IMR-90 (cell line): ENCODE data around the gene FABP6. TPM values are rescaled to one million over a fixed set of nuclear protein-coding genes. Genes with fewer than 3 reads are reported as not detected.

Source experiments
- ATAC-seq: fragments of 200-7000 bp; cut with Tn5 transposase; 2 replicates; pipeline ENCODE4 v1.9.1; 2020; ENCODE audit warnings: low read depth, mild to moderate bottlenecking, moderate library complexity
- BruUV-seq: library from RNA; stranded (reverse); fragments of 400-500 nt; replicated peaks from 2 replicates; lab custom pipeline; 2021; lab: Mats Ljungman, UMichigan
- CTCF ChIA-PET: fragments of 300-600 bp; formaldehyde crosslinking; extraction: SDS; loops from one replicate; lab custom pipeline; 2021; ENCODE audit warnings: antibody characterized with exemption; lab: Yijun Ruan, JAX
- POLR2A ChIA-PET: fragments of 300-600 bp; sonication (Branson Sonifier 250); formaldehyde crosslinking; loops from one replicate; lab custom pipeline; 2022; ENCODE audit warnings: antibody characterized with exemption; ENCODE audit not compliant: unreplicated experiment; lab: Charles Lee
- DNase-seq: peaks from one replicate; pipeline ENCODE4 v3.0.0; 2013
- H2AFZ ChIP-seq: replicated peaks from 2 replicates; pipeline ENCODE3; 2013; ENCODE audit warnings: low read length, mild to moderate bottlenecking; ENCODE audit not compliant: poor library complexity
- H2AK5ac ChIP-seq: 2 replicates; pipeline ENCODE4 v1.6.1; 2013; ENCODE audit warnings: low read depth, low read length, inconsistent platforms
- H2AK9ac ChIP-seq: replicated peaks from 2 replicates; pipeline ENCODE3; 2013; ENCODE audit warnings: mild to moderate bottlenecking, low read depth, low read length, moderate library complexity; ENCODE audit not compliant: poor library complexity
- H2BK120ac ChIP-seq: 2 replicates; pipeline ENCODE4 v1.6.1; 2013; ENCODE audit warnings: low read depth, low read length, inconsistent platforms
- H2BK15ac ChIP-seq: 3 replicates; pipeline ENCODE4 v1.6.1; 2013; ENCODE audit warnings: low read depth, low read length, inconsistent platforms
- H2BK20ac ChIP-seq: 2 replicates; pipeline ENCODE4 v1.6.1; 2013; ENCODE audit warnings: low read depth, mild to moderate bottlenecking, inconsistent platforms, low read length, moderate library complexity
- H2BK5ac ChIP-seq: 2 replicates; pipeline ENCODE4 v1.6.1; 2013; ENCODE audit warnings: mild to moderate bottlenecking, low read depth, low read length, inconsistent platforms; ENCODE audit not compliant: poor library complexity, severe bottlenecking
- H3K14ac ChIP-seq: replicated peaks from 2 replicates; pipeline ENCODE4 v1.6.1; 2013; ENCODE audit warnings: low read depth, low read length, inconsistent platforms
- H3K18ac ChIP-seq: 2 replicates; pipeline ENCODE4 v1.6.1; 2013; ENCODE audit warnings: low read depth, low read length, control low read depth
- H3K23ac ChIP-seq: 2 replicates; pipeline ENCODE4 v1.6.1; 2013; ENCODE audit warnings: low read depth, low read length, inconsistent platforms
- H3K27ac ChIP-seq: 2 replicates; pipeline ENCODE4 v1.5.1; 2013; ENCODE audit warnings: mild to moderate bottlenecking, control low read depth, low read length; ENCODE audit not compliant: insufficient read depth
- H3K27me3 ChIP-seq: 2 replicates; pipeline ENCODE4 v1.6.1; 2013; ENCODE audit warnings: low read length; ENCODE audit not compliant: control insufficient read depth, insufficient read depth
- H3K36me3 ChIP-seq: 2 replicates; pipeline ENCODE4 v1.6.1; 2013; ENCODE audit warnings: low read length, mixed read lengths; ENCODE audit not compliant: control insufficient read depth, insufficient read depth
- H3K4ac ChIP-seq: 2 replicates; pipeline ENCODE4 v1.6.1; 2013; ENCODE audit warnings: low read depth, low read length, inconsistent platforms
- H3K4me1 ChIP-seq: 2 replicates; pipeline ENCODE4 v1.6.1; 2013; ENCODE audit warnings: low read length, mixed read lengths; ENCODE audit not compliant: control insufficient read depth, insufficient read depth
- H3K4me2 ChIP-seq: 2 replicates; pipeline ENCODE4 v1.6.1; 2013; ENCODE audit warnings: low read depth, mild to moderate bottlenecking, control low read depth, low read length, moderate library complexity
- H3K4me3 ChIP-seq: 2 replicates; pipeline ENCODE4 v1.5.1; 2013; ENCODE audit warnings: low read depth, mild to moderate bottlenecking, control low read depth, low read length, moderate library complexity; ENCODE audit not compliant: insufficient read depth
- H3K56ac ChIP-seq: 2 replicates; pipeline ENCODE4 v1.6.1; 2013; ENCODE audit warnings: low read length, inconsistent platforms; ENCODE audit not compliant: insufficient read depth; ENCODE audit errors: extremely low read depth
- H3K79me1 ChIP-seq, 2 experiments: 2 replicates each; pipeline ENCODE4 v1.6.1; 2013; ENCODE audit warnings: low read length in 2 of 2, inconsistent platforms in 1 of 2, low read depth in 1 of 2
- H3K9ac ChIP-seq: 2 replicates; pipeline ENCODE4 v1.6.1; 2013; ENCODE audit warnings: low read depth, low read length, control low read depth
- H3K9me1 ChIP-seq: 2 replicates; pipeline ENCODE4 v1.6.1; 2013; ENCODE audit warnings: low read length, inconsistent platforms; ENCODE audit not compliant: insufficient read depth
- H3K9me3 ChIP-seq: 2 replicates; pipeline ENCODE4 v1.6.1; 2013; ENCODE audit warnings: low read length; ENCODE audit not compliant: control insufficient read depth, insufficient read depth
- H4K20me1 ChIP-seq: 2 replicates; pipeline ENCODE4 v1.6.1; 2013; ENCODE audit warnings: low read length, inconsistent platforms; ENCODE audit not compliant: insufficient read depth
- H4K5ac ChIP-seq: 2 replicates; pipeline ENCODE4 v1.6.1; 2013; ENCODE audit warnings: mild to moderate bottlenecking, low read depth, low read length, control low read depth
- H4K8ac ChIP-seq, 2 experiments: 2 replicates each; pipeline ENCODE4 v1.6.1; 2013; ENCODE audit warnings: low read depth in 2 of 2, low read length in 2 of 2, control low read depth in 1 of 2, inconsistent platforms in 1 of 2
- H4K91ac ChIP-seq: 2 replicates; pipeline ENCODE4 v1.6.1; 2013; ENCODE audit warnings: low read depth, low read length, inconsistent platforms; ENCODE audit not compliant: insufficient read depth
- CEBPB ChIP-seq: IDR thresholded peaks from 2 replicates; pipeline ENCODE4 v1.6.1; 2012; ENCODE audit warnings: low read depth, low read length, improper control_type of control experiment
- CHD1 ChIP-seq: IDR thresholded peaks from 2 replicates; pipeline ENCODE4 v1.6.1; 2012; ENCODE audit warnings: low read depth, low read length, improper control_type of control experiment
- ELK1 ChIP-seq: fragments of 150-350 bp; IDR thresholded peaks from 2 replicates; pipeline ENCODE4 v1.6.1; 2016; ENCODE audit warnings: low read depth, mild to moderate bottlenecking, low read length, moderate library complexity, borderline replicate concordance
- FOS ChIP-seq: fragments of 150-350 bp; IDR thresholded peaks from 2 replicates; pipeline ENCODE4 v1.6.1; 2016; ENCODE audit warnings: low read depth, low read length
- MAFK ChIP-seq: IDR thresholded peaks from 2 replicates; pipeline ENCODE4 v1.6.1; 2012; ENCODE audit warnings: low read depth, low read length, improper control_type of control experiment
- MAZ ChIP-seq: IDR thresholded peaks from 2 replicates; pipeline ENCODE4 v1.6.1; 2012; ENCODE audit warnings: low read depth, mild to moderate bottlenecking, low read length, improper control_type of control experiment, moderate library complexity, borderline replicate concordance
- MXI1 ChIP-seq: IDR thresholded peaks from 2 replicates; pipeline ENCODE4 v1.6.1; 2012; ENCODE audit warnings: low read depth, mild to moderate bottlenecking, low read length, moderate library complexity, borderline replicate concordance
- NFE2L2 ChIP-seq: fragments of 150-350 bp; IDR thresholded peaks from 2 replicates; pipeline ENCODE4 v1.6.1; 2016; ENCODE audit warnings: low read depth, mild to moderate bottlenecking, low read length
- POLR2A ChIP-seq: IDR thresholded peaks from 2 replicates; pipeline ENCODE4 v1.6.1; 2012; ENCODE audit warnings: mild to moderate bottlenecking, low read depth, low read length
- RCOR1 ChIP-seq: IDR thresholded peaks from 2 replicates; pipeline ENCODE4 v1.6.1; 2012; ENCODE audit warnings: mild to moderate bottlenecking, low read length, improper control_type of control experiment; ENCODE audit not compliant: insufficient replicate concordance
- RFX5 ChIP-seq: IDR thresholded peaks from 2 replicates; pipeline ENCODE4 v1.8.0; 2012; ENCODE audit warnings: low read depth, mild to moderate bottlenecking, low read length, moderate library complexity
- SMC3 ChIP-seq: fragments of 150-350 bp; IDR thresholded peaks from 2 replicates; pipeline ENCODE4 v1.6.1; 2016; ENCODE audit warnings: low read depth, mild to moderate bottlenecking, antibody characterized with exemption, low read length, moderate library complexity
- WGBS, 2 experiments: methylation state at CpG; one replicate each; pipeline versions ENCODE4 v1.1.5 to v1.1.7; 2013; ENCODE audit warnings: missing lambda C conversion rate in 2 of 2; ENCODE audit not compliant: insufficient read length in 1 of 2; ENCODE audit errors: extremely low coverage in 2 of 2; 5-methylcytosine and 5-hydroxymethylcytosine counted together
- dilution Hi-C: fragments of 300-500 bp; cut with HindIII; formaldehyde crosslinking; loops from one replicate; pipeline ENCODE4 v1.14.3; 2018; ENCODE audit warnings: low sequenced_read_pairs; ENCODE audit not compliant: unreplicated experiment
- in situ Hi-C: fragments of 300-500 bp; cut with MboI; formaldehyde crosslinking; loops from 3 replicates; pipeline ENCODE4 v1.14.3; 2019; ENCODE audit warnings: low sequenced_read_pairs, inconsistent platforms, mixed read lengths
- intact Hi-C: fragments of 100-400 bp; cut with micrococcal nuclease; formaldehyde crosslinking; loops from 2 replicates; pipeline ENCODE4 v1.10.0; 2022
- polyA plus RNA-seq, 3 experiments: library from polyadenylated mRNA; depleted of rRNA; stranded (reverse); fragments of >200 nt; gene quantifications; 2 replicates each; pipeline ENCODE4 v1.2.3, GENCODE V29; 2012; ENCODE audit warnings: low replicate concordance in 1 of 3
- total RNA-seq: library from RNA; depleted of rRNA; stranded (reverse); fragments of >200 nt; gene quantifications from 2 replicates; pipeline ENCODE4 v1.2.3, GENCODE V29; 2012
- TF ChIP-seq, protein P1 (sequence below): conservative IDR thresholded peaks from 2 replicates; pipeline ENCODE4 v1.5.1; 2012; ENCODE audit warnings: mild to moderate bottlenecking, low read depth, low read length, improper control_type of control experiment
- TF ChIP-seq, protein P2 (sequence below): fragments of 150-350 bp; IDR thresholded peaks from 2 replicates; pipeline ENCODE4 v1.6.1; 2017; ENCODE audit warnings: mild to moderate bottlenecking, antibody characterized with exemption, low read length, low read depth

The FABP6 gene
- total and polyA plus RNA-seq, 2 of the 4 experiments (the other 2 are of a cell fraction) = not detected

DNA sequence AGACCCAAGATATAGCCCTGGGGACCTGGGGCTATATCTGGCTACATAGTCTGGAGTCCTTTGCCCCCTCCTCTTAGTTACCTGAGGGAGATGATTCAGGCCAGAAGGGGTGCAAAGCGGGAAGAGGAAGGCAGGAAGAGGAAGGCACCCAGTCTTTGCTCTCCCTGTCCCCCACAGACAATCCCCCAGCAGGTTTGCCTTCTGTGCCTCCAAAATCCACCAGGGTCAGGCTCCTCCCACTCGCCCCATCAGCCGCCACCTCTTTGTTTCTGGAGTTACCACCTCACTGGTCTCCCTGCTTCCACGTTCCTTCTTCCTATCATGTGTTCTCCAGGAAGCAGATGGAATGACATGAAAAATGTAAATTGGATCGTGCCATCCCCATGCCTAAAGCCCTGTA lies 31.2 kb upstream of the FABP6 start:
- Histone ChIP-seq H4K91ac (no peak overlapping the region), H2BK5ac (no peak overlapping the region), H3K36me3 (no peaks in the 10 kb centered on the region), H4K20me1 (no peaks in the 10 kb centered on the region), H3K18ac (no peak overlapping the region; the same call in 1 of the 2 replicates), H3K79me1 (no peaks in the 10 kb centered on the region; a peak in 1 of 4 replicates), H3K4me1 (peaks cover 12% of the 10 kb centered on the region), H4K8ac (peak overlapping the region; percentile 53 to 78; a peak in 3 of 4 replicates), H3K14ac (no peak overlapping the region), H3K9me3 (no peaks in the 10 kb centered on the region), H3K9me1 (peaks cover 9% of the 10 kb centered on the region), H3K4me3 (no peak overlapping the region), H3K23ac (no peak overlapping the region), H3K56ac (no peak overlapping the region), H3K9ac (no peak overlapping the region), H3K27ac (no peak overlapping the region), H3K4me2 (no peak overlapping the region), H4K5ac (peak overlapping the region; percentile 12; the same call in 1 of the 2 replicates), H2BK120ac (peak overlapping the region; percentile 48; the same call in 1 of the 2 replicates), H2BK15ac (0 out of 3 replicates have a peak overlapping the region, but pooled peaks have one; percentile 1), H3K27me3 (no peaks in the 10 kb centered on the region), H2BK20ac (peak overlapping the region; percentile 83; the same call in 1 of the 2 replicates), H2AFZ (peak overlapping the region; percentile 75), H3K4ac (peak overlapping the region; percentile 26), H2AK9ac (no peak overlapping the region), H2AK5ac (no peak overlapping the region)
- intact Hi-C loops = loop anchor here (2.0 kb wide), 1 partner anchor 175 kb away; no protein-coding TSS in a partner anchor
- dilution Hi-C loops = no loop called here
- no CpG with 5 or more reads among the region's 5 CpGs for WGBS, 2 experiments
- POLR2A ChIA-PET = no interaction called here
- no TSS peak for BruUV-seq
- CTCF ChIA-PET = interaction anchor here (1.3 to 1.7 kb wide), 2 partner anchors 146 to 176 kb away, joined by 4 to 8 read pairs; no protein-coding TSS in a partner anchor
- in situ Hi-C loops = no loop called here
- DNase-seq (no peak), ATAC-seq (no peak)
- TF ChIP-seq MAZ (no peak), MXI1 (no peak), RCOR1 (no peak), ELK1 (no peak), POLR2A (no peak), NFE2L2 (no peak), FOS (no peak), SMC3 (no peak), RFX5 (no peak), MAFK (no peak), CHD1 (no peak), CEBPB (no peak)
- TF ChIP-seq, protein P1, sequence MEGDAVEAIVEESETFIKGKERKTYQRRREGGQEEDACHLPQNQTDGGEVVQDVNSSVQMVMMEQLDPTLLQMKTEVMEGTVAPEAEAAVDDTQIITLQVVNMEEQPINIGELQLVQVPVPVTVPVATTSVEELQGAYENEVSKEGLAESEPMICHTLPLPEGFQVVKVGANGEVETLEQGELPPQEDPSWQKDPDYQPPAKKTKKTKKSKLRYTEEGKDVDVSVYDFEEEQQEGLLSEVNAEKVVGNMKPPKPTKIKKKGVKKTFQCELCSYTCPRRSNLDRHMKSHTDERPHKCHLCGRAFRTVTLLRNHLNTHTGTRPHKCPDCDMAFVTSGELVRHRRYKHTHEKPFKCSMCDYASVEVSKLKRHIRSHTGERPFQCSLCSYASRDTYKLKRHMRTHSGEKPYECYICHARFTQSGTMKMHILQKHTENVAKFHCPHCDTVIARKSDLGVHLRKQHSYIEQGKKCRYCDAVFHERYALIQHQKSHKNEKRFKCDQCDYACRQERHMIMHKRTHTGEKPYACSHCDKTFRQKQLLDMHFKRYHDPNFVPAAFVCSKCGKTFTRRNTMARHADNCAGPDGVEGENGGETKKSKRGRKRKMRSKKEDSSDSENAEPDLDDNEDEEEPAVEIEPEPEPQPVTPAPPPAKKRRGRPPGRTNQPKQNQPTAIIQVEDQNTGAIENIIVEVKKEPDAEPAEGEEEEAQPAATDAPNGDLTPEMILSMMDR = no peak
- TF ChIP-seq, protein P2, sequence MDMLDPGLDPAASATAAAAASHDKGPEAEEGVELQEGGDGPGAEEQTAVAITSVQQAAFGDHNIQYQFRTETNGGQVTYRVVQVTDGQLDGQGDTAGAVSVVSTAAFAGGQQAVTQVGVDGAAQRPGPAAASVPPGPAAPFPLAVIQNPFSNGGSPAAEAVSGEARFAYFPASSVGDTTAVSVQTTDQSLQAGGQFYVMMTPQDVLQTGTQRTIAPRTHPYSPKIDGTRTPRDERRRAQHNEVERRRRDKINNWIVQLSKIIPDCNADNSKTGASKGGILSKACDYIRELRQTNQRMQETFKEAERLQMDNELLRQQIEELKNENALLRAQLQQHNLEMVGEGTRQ = no peak
